Stimulated activated CD4-positive, alpha-beta T cell treated with anti-CD3 and anti-CD28 coated beads, Interleukin-2, amount 100 ng/mL, for 48 hours (primary cell): Measurements from ENCODE around the gene RRAGD.

Experiments used
- DNase-seq, 2 donors: peaks; one replicate each; pipeline ENCODE4 v3.0.0-alpha.2; 2020

RRAGD gene

DNA sequence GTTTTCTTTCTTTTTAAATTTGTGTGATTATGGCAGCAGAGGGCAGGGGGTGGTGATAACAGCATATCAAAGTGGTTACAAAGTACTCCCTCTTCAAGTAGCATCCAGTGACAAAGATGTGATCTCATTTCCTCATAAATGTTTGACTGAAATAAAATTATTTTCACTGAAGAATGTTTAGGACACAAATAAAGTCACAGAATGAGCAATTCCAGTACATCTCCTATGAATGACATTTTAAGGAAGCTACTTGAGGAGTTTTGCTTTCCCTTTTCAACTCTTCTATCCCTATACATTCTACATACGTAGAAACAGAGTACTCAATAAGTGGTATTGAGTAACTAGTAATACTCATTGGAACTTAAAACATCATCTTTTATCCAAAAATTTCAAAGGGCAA is 83.1 kb downstream of the RRAGD start:
- no peak for DNase-seq

- DNase-seq = no peak
Observed at GRCh38 chr6:89324304-89324703, 87.8 kb downstream of the RRAGD start.

GRCh38 chr6:89323511-89323971 is 88.5 kb downstream of the RRAGD start:
- no peak for DNase-seq

- no peak for DNase-seq
Observed at GRCh38 chr6:89321131-89321970, 90.7 kb downstream of the RRAGD start.

- DNase-seq = no peak
Observed at GRCh38 chr6:89320012-89320559, 92.0 kb downstream of the RRAGD start.

- DNase-seq = no peak
Observed at GRCh38 chr6:89317067-89317466, 95.0 kb downstream of the RRAGD start.

DNA sequence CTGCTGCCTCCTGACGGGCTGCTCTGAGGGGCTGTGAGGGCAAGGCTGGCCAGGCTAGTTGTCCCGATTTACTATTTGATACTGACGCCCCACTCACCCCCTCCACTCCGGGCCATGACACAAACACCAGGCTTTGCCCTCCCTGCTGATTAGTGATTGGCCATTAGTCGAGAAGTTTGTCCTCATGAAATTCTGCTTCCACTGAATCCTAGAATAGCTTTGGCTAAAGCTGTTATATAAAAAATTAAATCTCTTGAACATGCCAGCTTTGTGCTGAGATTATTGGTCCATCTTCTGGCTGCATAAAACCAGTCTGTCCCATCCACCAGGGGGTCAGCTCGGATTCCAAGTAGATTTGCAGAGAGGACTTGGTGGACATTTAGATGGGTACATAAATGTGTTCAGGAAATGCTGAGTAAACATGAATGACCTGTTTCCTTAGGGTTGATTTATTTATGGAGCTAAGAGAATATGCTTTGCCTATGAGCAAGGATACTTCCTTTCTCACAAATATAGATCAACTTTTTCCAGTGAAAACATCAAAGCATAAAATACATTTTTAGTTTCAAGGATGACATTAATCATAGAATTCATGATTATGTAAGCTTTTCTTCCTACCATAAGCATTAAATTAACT is 96.7 kb downstream of the RRAGD start, which contains the start of gene GABRR2:
Gene GABRR2 (minus strand): TSS at position 51 of the 637 bp plus-strand sequence. CDS start 134 bp downstream, outside the sequence.
- DNase-seq = no peak

DNA sequence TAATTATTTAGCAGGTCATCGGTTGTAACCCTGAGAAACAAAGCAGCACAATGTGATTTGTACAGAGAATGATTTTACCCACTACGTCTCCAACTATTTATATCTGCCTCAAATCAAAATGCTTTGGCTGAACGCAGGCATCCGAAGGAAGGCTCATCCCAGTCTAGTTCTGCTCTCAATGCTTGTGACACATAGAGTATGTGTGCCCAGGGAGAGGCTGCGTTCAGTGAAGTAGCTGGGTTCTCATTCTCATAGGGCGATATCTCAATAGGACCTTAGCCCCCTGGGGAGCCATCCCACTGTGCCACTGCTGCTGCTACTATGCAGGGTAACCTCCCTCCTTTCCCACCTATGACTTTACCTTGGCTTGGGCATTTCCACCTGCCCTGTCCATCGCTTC is 97.4 kb downstream of the RRAGD start:
- DNase-seq = no peak
